GM21576 (cell line): ENCODE measurements around the gene MAP4.
"Not testable (repeated sequence)": the region's sequence is repeated elsewhere in the genome, so short reads cannot be mapped to it uniquely, and the experiment has no call there.

Source experiments
- ATAC-seq: cut with Tn5 transposase; IDR thresholded peaks from one replicate; pipeline ENCODE4 v1.9.1; 2021; ENCODE audit warnings: mild to moderate bottlenecking, moderate library complexity; ENCODE audit not compliant: unreplicated experiment

The MAP4 gene, protein sequence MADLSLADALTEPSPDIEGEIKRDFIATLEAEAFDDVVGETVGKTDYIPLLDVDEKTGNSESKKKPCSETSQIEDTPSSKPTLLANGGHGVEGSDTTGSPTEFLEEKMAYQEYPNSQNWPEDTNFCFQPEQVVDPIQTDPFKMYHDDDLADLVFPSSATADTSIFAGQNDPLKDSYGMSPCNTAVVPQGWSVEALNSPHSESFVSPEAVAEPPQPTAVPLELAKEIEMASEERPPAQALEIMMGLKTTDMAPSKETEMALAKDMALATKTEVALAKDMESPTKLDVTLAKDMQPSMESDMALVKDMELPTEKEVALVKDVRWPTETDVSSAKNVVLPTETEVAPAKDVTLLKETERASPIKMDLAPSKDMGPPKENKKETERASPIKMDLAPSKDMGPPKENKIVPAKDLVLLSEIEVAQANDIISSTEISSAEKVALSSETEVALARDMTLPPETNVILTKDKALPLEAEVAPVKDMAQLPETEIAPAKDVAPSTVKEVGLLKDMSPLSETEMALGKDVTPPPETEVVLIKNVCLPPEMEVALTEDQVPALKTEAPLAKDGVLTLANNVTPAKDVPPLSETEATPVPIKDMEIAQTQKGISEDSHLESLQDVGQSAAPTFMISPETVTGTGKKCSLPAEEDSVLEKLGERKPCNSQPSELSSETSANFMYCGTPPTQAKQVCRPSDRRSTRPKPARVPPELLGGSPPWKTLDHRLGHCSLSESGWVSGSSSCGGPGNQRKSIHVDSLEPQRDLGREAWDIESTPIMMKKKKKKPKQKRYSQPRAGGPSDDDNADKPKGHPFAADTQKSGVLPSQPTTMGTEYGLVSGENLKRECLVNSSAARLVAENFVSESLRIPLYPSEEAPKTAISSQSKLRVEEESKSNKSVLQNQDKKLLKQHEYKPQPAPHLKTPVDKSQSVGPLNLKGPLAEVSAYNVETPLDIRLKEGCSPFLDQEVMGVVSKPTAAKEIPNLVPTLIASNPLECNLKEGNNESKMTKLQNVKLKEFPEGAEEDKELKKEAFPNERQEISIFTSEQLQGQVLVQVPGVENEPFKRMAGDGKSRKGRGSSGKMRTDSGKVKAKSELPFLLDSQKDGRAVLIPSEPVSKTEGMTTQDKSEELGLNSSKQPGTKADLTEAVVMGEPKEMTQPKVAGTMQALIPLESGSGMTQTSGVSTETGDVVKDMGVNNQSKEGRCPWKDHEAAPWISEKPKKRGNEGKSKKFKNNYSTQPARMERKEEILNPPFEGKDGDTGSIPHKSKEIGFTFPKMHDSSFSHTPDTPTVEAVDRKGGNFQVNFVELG (N-terminal part only)

DNA sequence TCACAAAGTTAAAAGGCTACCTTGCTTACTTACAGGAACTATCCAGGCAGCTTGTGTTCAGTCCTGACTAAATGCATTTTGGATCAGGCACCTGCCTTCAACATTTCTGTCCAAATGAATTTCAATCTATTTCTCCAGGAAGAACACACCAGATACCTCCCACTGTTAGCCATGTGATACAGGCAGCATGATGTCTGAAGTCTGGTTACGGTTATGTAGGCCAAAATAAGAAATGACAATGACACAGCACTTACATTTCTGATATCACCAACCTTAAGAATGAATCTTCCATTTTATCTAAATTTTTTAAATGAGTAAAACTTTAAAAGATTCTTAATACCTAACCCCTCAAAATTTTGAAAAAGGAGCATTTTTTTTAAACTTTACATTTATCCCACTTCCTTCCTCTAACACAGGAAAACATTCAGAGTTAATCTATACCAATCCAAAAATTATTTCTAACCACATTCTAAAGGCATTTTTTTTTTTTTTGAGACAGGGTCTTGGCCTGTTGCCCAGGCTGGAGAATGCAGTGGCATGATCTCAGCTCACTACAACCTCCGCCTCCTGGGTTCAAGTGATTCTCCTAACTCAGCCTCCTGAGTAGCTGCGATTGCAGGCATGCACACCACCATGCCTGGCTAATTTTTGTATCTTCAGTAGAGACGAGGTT lies at the start of gene MAP4:
MAP4 (minus strand) TSS at position 116 of the 673 bp plus-strand sequence. CDS start 17,556 bp downstream, outside the sequence.
- no peak for ATAC-seq

DNA sequence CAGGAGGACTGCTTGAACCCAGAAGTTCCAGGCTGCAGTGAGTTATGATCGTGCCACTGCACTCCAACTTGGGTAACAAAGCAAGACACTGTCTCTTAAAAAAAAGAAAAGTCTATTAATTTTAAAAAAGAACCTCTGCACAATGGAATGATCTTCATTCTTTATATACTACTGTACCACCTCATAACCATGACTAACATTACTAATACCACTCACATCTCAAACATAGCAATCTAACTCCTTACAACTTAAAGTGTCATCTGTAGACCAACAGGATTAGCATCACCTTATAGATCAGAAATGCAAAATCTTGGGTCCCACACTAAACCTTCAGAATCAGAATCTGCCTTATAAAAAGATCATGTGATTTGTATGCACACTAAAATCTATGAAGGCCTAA lies 48.8 kb upstream of the MAP4 start:
- no peak for ATAC-seq

DNA sequence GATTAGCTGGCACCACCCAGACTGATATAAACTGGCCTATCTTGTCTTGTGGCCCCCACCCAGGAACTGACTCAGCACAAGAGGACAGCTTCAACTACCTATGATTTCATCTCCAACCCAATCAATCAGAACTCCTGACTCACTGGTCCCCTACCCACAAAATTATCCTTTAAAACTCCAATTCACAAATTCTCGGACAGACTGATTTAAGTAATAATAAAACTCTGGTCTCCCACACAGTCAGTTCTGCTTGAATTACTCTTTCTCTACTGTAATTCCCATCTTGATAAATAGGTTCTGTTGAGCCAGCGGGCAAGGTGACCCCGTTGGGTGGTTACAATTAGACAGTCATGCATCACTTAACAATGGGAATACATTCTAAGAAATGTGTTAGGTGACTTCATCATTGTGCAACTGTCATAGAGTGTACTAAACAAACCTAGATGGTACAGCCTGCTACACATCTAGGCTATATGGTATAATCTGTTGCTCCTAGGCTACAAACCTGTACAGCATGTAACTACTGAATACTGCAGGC lies 48.1 kb upstream of the MAP4 start:
- ATAC-seq = no peak

DNA sequence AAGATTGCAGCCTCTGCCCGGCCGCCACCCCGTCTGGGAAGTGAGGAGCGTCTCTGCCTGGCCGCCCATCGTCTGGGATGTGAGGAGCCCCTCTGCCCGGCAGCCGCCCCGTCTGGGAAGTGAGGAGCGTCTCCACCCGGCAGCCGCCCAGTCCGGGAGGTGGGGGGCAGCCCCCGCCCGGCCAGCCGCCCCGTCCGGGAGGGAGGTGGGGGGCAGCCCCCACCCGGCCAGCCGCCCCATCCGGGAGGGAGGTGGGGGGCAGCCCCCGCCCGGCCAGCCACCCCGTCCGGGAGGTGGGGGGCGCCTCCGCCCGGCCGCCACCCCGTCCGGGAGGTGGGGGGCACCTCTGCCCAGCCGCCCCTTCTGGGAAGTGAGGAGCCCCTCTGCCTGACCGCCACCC lies 45.4 kb upstream of the MAP4 start:
- not testable (repeated sequence) for ATAC-seq

DNA sequence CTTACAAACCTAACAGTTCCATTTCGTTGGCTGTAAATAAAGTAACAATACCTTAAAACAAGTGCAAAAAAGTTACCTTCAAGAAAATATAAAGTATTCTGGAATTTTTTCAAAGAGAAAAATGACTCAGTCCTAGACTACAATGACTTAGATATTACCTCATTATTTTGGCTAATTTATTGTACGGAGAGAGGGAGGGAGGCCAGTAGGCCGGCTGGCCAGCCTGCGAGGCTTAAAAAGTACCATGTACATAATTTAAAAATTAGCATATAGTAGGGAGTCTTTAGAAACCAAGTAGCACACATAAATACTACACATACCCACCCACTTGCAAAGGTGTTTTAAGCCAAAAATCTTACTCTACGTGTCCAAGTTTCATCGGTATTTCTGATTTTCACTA lies 41.9 kb upstream of the MAP4 start:
- no peak for ATAC-seq

DNA sequence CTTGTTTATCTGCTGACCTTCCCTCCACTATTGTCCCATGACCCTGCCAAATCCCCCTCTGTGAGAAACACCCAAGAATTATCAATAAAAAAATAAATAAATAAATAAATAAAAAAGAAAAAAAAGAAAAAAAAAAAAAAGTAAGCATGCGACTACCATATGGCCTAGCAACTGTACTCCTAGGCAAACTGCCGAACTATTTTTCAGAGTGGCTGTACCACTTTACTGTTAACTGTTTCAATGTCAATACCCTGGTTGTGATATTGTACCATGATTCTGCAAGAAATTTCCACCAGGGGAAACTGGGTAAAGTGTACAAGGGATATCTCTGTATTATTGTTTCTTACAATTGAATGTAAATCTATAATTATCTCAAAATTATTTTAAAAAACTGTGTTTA lies 41.3 kb upstream of the MAP4 start:
- ATAC-seq = no peak

DNA sequence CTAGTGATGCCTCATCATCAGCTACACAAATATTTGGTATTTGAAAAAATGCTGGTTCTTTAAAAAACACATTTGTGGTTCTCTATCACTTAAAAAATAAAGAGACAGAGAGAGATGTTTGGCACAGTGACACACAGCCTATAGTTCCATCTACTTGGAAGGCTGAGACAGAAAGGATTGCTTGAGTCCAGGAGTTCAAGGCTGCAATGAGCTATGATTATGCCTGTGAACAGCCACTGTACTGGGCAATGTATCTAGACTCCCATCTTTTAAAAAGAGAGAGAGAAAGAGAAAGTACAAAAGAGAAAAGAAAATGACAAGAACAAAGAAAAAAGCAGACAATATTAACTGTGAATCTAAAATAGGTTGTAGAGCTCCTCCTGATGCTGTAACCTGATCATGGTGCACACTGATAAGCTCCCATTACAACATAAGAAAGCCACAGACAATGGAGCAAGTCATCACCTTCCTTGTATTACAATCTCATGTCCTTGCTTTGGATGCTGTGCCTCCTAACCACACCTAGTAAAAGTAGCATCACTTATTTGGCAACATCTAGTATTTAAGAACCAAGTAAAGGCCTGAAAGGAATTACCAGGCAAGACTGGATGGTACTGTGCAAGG lies 31.7 kb upstream of the MAP4 start:
- ATAC-seq = no peak

DNA sequence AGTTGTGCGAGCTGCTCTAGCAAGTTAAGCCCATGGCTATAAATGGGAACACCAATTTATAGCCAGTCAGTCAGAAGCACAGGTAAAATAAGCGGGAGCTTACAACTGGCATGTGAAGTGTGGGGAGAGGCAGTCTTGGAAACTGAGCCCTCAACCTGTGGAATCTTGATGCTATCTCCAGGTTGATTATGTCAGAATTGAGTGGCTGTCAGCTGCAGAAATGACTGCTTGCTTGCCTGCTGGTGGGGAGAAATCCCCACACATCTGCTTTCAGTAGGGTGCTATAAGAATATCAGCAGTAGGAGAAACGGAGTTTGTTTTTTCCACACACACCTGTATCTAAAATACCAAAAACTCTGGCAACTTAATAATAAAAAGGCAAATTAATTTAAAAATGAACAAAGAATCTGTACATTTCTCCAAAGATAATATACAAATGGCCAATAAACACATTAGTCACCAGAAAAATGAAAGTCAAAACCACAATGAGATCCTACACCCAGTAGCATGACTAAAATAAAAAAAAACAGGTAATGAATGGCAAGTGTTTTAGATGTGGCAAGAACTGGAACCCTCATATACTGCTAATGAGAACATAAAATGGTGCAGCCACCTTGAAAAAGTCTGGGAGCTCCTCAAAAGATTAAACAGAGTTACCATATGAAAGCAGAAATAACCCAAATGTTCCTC lies 26.0 kb upstream of the MAP4 start:
- no peak for ATAC-seq

DNA sequence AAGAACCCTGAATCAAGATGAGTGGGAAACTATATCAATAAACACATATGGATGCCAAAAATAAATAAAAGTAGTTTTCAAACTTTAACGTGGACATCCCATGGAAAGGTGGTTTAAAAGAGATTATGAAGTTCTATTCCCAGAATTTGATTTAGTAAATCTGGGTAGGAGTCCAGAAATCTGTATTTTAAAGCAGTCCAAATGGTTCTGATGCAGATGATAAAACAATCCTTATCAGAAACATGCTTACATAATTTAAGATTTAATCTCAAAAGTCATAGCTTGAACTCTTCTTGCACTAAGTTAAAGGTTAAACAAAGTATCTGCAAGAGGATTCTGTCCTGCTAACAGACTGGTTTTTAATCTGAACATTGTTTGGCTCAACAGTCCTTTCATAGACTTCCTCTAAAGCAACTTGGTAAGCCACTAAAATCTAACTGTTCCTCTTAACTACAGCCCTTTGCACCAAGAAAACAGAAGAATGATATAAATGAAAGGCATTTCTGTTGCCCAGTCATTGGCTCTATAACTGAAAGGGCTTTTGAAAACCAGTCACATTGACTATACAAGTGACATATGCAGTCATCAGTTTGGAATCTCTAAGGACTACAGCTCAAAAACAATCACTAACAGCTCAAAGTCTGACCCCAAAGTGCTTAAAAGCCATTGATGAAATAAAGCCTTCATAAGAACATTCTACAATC lies 23.4 kb upstream of the MAP4 start:
- ATAC-seq = no peak

DNA sequence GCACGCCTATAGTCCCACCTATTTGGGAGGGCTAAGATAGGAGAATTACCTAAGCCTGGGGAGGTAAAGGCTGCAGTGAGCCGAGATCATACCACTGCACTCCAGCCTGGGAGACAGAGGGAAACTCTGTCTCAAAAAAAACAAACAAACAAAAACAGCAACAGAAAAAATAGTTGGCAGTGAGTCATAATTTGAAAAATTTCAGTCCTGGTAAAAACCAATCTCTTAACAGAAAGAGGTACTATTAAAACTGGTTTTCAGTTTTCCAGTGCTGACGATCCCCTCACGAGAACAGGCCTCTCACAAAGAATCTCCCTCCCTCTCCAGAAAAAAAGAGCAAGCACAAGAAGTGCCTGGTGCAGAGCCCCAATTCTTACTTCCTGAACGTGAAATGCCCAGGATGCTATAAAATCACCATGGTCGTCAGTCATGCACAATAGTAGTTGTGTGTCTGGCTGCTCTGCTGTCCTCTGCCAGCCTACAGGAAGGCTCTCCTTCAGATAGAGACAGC lies 22.8 kb upstream of the MAP4 start:
- no peak for ATAC-seq

DNA sequence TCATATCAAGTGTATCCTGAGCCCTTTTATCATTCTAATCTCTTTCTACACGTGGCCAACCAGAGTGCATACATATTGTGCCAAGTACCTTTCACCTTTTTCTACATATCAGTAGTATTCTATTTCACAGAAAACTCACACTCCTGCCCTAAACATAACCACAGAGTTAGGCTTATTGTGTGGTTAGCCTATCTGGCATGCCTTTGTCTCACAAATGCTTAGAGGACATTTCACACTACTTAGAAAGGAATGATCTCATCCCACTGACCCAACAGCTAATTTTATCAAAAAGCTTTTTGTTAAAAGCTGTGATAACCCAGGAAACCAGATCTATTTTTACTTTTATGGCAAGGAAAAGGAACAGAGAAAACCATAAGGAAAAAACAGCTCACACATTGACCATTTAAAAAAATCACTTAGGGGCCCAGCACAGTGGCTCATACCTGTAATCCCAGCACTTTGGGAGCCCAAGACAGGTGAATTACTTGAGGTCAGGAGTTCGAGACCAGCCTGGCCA lies 17.8 kb upstream of the MAP4 start:
- no peak for ATAC-seq

DNA sequence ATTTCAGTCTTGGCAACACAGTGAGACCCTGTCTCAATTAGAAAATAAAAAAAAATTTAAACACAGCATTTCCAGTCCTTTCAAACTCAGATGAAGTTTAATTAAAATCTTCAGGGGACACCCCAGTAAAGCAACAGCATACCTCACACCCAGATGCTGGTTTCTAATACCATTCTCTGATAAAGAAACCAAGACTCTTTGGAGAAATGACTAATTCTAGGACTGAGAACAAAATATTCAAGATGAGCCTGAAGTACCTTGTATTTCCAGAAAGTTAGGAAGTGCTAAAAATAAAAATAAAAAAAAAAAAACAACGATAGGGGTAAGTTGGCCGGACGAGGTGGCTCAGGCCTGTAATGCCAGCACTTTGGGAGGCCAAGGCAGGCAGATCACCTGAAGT lies 14.0 kb upstream of the MAP4 start:
- no peak for ATAC-seq

DNA sequence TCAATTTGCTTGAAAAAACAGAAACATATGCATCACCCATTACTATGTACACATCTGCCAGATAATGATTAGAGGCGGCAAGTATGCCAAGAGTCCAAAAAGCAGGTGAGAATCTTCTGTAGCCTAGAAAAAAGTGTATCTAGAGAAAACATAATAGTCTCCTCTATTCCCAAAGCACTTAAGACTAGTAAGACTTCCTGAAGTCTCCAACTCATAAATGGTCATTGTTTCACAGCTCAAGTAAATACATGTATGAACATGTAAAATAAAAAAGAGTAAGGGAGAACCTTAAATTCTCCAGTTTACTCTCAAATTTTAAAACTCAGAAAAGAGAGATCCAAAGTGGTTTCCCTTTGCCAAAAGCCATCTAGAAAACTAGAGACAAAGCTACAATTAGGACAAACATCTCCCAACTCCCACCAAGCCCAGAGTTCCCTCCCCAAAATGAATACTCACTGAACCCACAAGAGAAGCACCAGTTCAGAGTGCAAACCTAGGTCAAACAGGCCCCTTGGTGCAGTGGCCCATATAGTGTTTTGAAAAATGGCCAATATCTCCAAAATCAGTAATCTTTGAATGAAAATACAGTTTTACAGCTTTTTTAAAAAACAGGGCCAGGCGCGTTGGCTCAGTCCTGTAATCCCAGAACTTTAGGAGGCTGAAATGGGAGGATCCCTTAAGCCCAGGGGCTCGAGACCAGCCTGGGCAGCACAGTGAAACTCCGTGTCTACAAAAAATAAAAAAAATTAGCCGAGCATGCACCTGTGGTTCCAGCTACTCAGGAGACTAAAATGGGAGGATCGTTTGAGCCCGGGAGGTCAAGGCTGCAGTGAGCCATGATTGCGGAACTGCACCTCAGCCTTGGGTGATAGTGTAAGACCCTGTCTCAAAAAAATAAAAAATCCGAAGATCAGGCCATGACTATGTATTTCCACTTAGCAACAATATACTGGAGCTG lies 11.0 kb upstream of the MAP4 start:
- no peak for ATAC-seq

DNA sequence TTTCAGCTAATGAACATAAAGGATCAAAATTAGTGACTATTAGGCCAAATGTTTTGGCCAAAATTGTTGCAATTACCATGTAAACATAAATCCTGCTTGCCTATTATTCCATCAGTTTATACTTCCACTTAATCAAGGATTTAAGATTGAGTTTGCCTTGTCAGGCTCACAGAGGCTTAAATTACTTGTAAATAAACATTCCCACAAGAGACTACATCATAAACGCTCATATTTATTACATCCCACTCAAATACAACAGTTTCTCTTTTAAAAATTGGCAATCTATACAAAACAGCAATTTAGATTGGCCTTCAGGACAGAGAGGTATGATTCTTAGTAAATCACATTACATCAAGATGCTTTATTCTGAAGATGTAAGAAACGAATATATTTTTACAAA lies 9.9 kb upstream of the MAP4 start:
- no peak for ATAC-seq

DNA sequence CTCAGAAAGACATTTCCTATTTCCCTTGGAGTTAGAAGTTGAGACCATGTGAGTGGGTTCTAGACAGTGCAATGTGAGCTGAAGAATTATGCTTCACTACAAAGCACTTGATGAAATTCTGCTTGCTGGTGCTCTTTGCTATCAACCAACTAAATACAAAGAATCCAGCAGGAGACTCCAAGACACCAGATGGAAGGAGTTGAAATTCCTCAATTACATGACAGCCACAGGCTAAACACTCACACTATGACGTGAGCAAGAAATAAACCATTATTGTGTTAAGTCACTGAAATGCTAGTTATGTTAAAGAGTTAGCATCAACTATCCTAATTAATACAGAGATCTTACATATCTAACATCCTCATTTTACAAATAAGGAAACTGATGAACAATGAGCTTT lies 8.2 kb upstream of the MAP4 start:
- no peak for ATAC-seq

DNA sequence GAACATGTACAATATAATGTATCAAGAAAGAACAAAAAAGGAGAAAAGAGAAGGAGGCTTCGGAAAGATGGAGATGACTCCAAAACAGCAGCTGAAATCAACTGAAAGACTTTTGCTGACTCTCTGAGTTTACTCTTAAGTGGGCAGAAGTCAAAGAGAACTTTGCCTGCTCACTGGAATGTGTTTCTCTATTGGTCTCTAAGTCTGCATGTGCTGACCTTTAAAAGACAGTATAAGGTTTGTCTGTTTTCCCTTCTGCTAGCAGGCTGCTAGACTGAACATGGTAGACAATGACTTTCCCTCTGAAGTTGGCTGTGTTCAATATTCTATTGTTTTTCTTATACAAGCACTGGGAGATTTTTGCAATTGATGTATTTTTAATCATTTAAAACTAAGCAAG lies 7.2 kb upstream of the MAP4 start:
- ATAC-seq = no peak

DNA sequence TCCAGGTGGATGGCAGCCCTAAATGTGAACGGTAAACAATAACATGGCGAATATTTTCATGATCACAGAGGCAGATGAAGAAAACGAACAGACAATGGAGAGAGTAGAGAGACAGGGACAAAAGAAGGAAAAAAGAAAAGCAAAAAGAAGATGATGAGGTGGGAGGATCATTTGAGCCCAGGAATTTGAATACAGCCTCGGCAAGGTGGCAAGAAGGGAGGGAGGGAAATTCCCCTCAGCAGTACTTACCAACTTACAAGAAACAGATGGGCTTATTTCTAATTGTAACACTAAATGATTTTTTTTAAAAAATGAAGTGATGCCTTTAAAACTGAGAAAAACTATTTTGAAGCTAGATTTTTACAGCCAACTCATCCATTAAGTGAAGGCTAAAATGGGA lies 6.0 kb upstream of the MAP4 start:
- ATAC-seq = no peak
